CD1c-positive myeloid dendritic cell (primary cell): Measurements from ENCODE around the gene RASA1.

ENCODE experiments used
- DNase-seq: peaks from one replicate; pipeline ENCODE4 v3.0.0-alpha.2; 2016; ENCODE audit errors: extremely low spot score

RASA1 gene

GRCh38 chr5:87361031-87361445 lies 93.4 kb downstream of the RASA1 start:
- DNase-seq: no peak

GRCh38 chr5:87361536-87362213 lies 94.0 kb downstream of the RASA1 start:
- peak; percentile 12 for DNase-seq

- DNase-seq: no peak
Observed at GRCh38 chr5:87367243-87367642, 99.6 kb downstream of the RASA1 start.

GRCh38 chr5:87368601-87369000 lies 100.9 kb downstream of the RASA1 start:
- DNase-seq: no peak

GRCh38 chr5:87369431-87369830 lies 101.7 kb downstream of the RASA1 start:
- DNase-seq: no peak

- DNase-seq: no peak
Observed at GRCh38 chr5:87372705-87373104, 105.0 kb downstream of the RASA1 start.

- no peak for DNase-seq
Observed at GRCh38 chr5:87382224-87382623, 114.5 kb downstream of the RASA1 start.

GRCh38 chr5:87383216-87383615 lies 115.5 kb downstream of the RASA1 start:
- DNase-seq: no peak

- DNase-seq: no peak
Observed at GRCh38 chr5:87385802-87386201, 118.1 kb downstream of the RASA1 start.

GRCh38 chr5:87388129-87388528 lies 120.4 kb downstream of the RASA1 start:
- DNase-seq: no peak

- DNase-seq: no peak
Observed at GRCh38 chr5:87389296-87390034, 121.8 kb downstream of the RASA1 start.

GRCh38 chr5:87390075-87390474 lies 122.4 kb downstream of the RASA1 start:
- no peak for DNase-seq

GRCh38 chr5:87390576-87391199 lies 123.0 kb downstream of the RASA1 start:
- no peak for DNase-seq

GRCh38 chr5:87392170-87392569 lies 124.5 kb downstream of the RASA1 start:
- no peak for DNase-seq

- DNase-seq: no peak
Observed at GRCh38 chr5:87392801-87393200, 125.1 kb downstream of the RASA1 start.

GRCh38 chr5:87393331-87393730 lies 125.6 kb downstream of the RASA1 start:
- no peak for DNase-seq

- DNase-seq: no peak
Observed at GRCh38 chr5:87394411-87395165, 126.9 kb downstream of the RASA1 start.

GRCh38 chr5:87398981-87399614 lies 131.4 kb downstream of the RASA1 start:
- DNase-seq: no peak

GRCh38 chr5:87399720-87400119 lies 132.0 kb downstream of the RASA1 start:
- peak; percentile 63 for DNase-seq

GRCh38 chr5:87400305-87400899 lies 132.7 kb downstream of the RASA1 start:
- peak; percentile 63 for DNase-seq

- DNase-seq: no peak
Observed at GRCh38 chr5:87401626-87402025, 133.9 kb downstream of the RASA1 start.
